ENCODE results near the gene STK31.
"Not testable (repeated sequence)": the region's sequence is repeated elsewhere in the genome, so short reads cannot be mapped to it uniquely, and the experiment has no call there.

STK31 gene, protein sequence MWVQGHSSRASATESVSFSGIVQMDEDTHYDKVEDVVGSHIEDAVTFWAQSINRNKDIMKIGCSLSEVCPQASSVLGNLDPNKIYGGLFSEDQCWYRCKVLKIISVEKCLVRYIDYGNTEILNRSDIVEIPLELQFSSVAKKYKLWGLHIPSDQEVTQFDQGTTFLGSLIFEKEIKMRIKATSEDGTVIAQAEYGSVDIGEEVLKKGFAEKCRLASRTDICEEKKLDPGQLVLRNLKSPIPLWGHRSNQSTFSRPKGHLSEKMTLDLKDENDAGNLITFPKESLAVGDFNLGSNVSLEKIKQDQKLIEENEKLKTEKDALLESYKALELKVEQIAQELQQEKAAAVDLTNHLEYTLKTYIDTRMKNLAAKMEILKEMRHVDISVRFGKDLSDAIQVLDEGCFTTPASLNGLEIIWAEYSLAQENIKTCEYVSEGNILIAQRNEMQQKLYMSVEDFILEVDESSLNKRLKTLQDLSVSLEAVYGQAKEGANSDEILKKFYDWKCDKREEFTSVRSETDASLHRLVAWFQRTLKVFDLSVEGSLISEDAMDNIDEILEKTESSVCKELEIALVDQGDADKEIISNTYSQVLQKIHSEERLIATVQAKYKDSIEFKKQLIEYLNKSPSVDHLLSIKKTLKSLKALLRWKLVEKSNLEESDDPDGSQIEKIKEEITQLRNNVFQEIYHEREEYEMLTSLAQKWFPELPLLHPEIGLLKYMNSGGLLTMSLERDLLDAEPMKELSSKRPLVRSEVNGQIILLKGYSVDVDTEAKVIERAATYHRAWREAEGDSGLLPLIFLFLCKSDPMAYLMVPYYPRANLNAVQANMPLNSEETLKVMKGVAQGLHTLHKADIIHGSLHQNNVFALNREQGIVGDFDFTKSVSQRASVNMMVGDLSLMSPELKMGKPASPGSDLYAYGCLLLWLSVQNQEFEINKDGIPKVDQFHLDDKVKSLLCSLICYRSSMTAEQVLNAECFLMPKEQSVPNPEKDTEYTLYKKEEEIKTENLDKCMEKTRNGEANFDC

DNA sequence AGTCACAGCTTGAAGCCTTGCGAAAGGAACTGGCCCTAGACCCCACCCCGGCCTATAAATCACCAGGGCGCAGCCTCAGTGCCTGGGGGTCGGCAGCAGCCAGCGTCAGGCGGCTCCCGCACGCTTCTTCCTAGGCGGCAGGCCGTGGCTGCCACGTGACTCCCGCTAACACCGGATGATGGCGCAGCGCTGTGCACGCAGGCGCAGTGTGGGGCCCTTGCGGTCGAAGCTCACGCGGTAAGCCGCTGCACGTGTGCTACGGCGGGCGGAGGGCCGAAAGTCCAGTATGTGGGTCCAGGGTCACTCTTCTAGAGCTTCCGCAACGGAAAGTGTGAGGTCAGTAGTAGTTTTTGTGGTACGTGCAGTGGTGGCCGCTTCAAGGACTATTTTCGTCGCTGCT is at the start of gene STK31:
TSS of gene STK31 (plus strand) at position 220 of the 400 bp plus-strand sequence. CDS start at position 287, 67 bp downstream.
- no peak for TF ChIP-seq ZNF274 (IDR thresholded peaks at IDR 0.05; ENCODE audit: low read depth, low read length)
- H3K4me3 ChIP-seq (ENCODE audit: low read length): no peak within 1 kb of the TSS

DNA sequence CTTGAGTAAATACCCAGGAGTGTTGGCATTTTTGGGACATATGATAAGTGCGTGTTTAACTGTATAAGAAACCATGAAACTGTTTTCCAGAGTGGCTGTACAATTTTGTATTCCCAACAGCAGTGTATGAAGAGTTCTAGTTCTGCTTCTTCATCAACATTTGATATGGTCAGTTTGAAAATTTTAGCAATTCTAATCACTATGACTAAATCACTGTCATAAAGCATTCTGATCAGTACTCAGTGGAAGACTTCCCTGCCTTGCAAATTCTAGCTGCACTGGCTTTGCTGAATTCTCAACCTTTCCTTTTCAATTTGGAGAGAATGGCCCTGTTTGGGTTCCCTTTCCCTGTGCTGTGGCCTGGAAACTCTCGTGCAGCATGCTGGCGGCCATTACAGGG is 48.6 kb upstream of the STK31 start:
- no peak for TF ChIP-seq ZNF274 (IDR thresholded peaks at IDR 0.05; ENCODE audit: low read depth, low read length)
- H3K4me3 ChIP-seq (ENCODE audit: low read length): no peak overlapping the region

DNA sequence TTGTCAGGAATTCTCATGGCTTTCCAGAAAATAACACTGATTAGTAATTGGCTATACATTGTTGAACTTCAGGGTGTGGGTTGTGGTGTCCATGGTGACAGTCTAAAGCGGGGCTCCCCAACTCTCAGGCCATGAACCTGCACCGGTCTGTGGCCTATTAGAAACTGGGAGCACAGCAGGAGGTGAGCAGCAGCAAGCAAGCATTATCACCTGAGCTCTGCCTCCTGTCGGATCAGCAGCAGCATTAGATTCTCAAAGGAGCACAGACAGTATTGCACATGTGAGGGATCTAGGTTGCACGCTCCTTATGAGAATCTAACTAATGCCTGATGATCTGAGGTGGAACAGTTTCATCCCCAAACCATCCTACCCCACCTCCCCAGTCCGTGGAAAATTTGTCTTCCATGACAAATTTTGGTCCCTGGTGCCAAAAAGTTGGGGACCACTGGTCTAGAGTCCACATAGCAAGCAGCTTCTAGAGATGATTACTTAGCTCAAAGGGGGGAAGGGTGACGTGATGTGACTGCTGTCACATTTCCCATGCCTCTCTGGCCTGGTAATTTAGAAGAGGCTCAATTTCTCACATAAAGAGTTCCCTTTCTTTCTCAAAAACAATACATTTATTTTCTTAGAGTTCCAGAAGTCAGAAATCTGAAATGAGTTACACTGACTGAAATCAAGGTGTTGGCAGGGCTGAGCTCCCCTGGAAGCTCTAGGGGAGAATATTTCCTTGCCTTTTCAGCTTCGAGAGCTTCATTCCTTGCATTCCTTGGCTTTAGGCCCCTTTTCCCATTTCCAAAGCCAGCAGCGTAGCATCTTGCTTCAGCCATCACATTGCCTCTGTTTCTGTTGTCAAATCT is 47.7 kb upstream of the STK31 start:
- TF ChIP-seq ZNF274 (IDR thresholded peaks at IDR 0.05; ENCODE audit: low read depth, low read length): no peak
- H3K4me3 ChIP-seq (ENCODE audit: low read length): no peak overlapping the region

DNA sequence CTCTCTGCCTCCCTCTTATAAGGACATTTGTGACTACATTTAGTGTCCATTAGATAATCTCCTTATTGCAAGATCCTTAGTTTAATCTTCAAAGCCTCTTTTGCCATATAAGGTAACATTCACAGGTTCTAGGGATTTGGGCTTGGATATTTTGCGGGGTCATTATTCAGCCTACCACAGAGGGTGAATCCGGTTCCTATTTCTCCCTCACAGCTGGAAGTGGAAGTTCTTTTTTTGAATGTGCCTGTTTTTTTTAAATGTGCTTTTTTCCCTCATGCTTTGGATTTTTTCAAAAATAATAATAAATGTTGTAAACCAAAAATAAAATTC is 47.1 kb upstream of the STK31 start:
- no peak overlapping the region for H3K4me3 ChIP-seq (ENCODE audit: low read length)
- TF ChIP-seq ZNF274 (IDR thresholded peaks at IDR 0.05; ENCODE audit: low read depth, low read length): no peak

DNA sequence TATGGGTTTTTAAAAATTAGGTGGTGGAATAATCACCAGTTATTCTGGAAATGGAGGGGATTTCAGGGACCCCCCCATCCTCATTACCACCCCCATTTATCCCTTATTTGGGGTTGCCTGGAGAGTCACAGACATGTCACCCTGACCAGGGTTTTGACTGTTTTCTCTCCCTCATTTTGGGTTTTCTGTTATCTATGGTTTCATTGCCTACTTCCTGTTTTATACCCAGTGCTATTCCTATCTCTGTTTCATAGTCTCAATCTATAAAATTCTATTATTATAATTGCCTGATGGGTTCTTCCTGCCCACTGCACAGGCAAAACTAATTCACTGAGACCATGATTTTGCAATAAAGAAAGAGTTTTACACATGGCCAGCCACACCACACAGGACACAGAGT is 45.9 kb upstream of the STK31 start:
- TF ChIP-seq ZNF274 (IDR thresholded peaks at IDR 0.05; ENCODE audit: low read depth, low read length): no peak
- no peak overlapping the region for H3K4me3 ChIP-seq (ENCODE audit: low read length)

DNA sequence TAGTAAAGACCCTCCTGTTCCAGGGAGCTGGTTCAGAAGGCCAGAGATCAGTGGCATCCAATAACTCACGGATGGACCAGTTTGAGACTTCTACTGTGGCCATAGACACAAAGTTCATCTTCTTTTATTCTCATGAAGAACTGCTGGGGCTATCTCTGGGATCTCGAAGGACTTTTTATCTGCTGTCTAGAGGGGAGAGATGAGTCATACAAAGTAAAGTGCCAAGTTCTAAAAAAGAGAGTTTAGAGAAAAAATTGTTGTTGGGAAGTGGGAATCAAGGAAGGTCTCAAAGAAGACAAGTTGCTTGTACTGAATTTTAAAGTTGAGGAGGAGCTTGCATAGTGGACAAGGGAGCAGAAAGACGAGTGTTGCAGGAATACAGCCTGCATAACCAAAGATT is 38.0 kb upstream of the STK31 start:
- TF ChIP-seq ZNF274 (IDR thresholded peaks at IDR 0.05; ENCODE audit: low read depth, low read length): no peak
- no peak overlapping the region for H3K4me3 ChIP-seq (ENCODE audit: low read length)

DNA sequence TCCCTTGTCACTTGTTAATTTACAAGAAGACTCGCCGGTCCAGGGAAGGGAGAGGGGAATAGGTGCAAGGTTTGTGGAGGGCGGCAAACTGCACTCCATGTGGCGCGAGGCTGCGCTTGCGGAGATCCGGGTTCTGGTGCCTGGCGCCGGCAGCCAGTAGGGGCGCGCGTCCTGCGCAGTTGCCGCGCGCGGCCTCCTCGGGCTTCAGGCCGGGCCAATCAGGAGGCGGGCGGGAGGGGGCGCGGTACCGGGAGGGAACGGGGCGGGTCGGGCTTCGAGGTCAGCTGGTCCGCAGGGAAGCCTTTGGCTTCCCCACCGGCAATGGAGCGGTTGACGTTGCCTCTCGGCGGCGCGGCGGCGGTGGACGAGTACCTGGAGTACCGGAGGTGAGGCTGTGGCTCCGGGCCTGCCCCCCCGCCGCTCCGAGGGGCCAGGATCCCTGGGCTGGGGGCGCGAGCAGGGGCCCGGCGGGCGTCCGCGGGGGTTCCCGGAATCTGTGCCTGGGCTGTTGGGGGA is 30.1 kb upstream of the STK31 start, which contains the start of gene FAM221A:
TSS of gene FAM221A (plus strand) at position 302 of the 516 bp plus-strand sequence. CDS start at position 322, 20 bp downstream.
- peak within 1 kb of the TSS; percentile 79 for H3K4me3 ChIP-seq (ENCODE audit: low read length)
- no peak for TF ChIP-seq ZNF274 (IDR thresholded peaks at IDR 0.05; ENCODE audit: low read depth, low read length)

DNA sequence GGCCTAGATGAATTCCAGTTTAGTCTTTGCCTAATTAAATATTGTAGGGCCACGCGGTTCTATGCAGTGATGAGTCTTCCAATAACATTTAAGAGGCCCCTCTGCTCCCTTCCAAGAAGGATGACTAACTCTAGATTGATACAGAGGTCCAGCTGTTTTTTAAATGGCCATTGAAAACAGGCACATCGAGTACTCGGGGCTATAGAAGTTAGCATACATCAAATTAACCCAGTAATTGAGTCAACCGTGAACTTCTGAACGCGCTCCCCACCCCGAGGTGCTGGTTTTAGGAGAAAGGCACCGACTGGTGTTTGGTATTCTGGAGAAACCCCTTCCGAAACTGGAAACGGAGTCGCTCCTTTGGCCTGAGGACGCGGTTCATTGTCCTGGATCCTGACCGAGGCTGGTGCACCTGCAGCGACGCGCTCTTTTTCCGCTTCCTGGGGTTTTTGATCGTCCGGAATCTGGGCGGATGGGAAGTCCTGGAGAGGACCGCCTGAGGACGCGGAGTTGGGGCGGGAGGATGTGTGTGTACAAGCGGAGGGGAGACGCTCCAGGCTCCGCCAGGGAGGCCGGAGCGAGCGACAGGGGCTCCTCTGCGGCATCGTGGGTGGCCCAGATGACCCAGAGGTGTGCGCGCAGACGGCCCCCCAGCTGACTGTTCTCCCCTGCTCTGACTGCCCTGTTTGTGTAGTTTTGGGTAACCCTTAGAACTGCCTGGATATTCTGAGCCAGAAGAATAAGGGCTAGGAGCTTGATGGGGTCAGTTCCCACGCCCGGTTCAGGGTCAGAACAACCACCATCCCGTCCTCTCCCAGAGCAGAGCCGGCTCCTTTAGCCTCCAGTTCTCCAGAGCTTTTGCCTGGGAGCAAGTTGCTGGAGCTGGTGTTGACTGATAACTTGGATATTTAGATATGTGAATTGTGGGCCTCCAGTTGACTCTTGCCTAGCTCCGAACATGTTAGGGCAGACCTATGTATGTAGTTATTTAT is 29.3 kb upstream of the STK31 start:
- peak overlapping the region; percentile 79 for H3K4me3 ChIP-seq (ENCODE audit: low read length)
- no peak for TF ChIP-seq ZNF274 (IDR thresholded peaks at IDR 0.05; ENCODE audit: low read depth, low read length)

DNA sequence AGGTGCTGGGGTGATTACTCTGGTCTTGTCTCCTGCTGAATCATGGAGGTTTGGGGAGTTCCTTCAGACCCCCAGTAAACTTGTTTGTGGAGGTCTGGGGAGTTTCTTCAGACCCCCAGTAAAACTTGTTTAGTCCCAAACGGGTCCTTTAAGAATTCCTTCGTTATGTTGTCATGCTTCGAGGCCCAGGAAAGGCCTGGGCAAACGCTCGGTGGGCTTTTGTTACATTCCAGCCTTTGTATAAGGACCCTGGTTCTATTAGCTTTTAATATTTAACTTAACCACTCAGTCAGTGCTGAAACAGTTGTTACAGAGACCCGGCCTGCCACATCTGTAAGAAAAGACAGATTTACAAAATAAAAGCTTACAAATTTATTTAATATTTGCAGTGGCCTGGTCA is 26.0 kb upstream of the STK31 start:
- not testable (repeated sequence) for H3K4me3 ChIP-seq (ENCODE audit: low read length)

DNA sequence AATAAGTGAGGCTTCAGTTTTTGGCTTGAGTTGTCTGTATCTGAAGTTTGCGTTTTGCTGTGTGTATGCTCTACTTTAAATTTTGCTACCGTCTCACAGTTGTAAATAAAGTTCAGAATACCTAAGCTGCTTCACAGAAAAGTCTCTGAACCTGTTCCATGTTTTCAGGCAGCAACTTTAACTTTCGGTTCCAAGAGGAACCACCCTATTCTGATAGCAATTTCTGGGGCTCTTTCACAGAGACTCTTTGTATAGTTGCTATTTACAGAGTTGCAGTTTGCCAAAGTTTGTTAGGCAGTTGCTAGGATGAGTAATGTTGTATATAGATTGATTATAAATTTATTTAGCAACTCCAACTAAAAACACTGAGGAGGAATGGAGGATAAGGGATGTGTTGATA is 24.3 kb upstream of the STK31 start:
- no peak overlapping the region for H3K4me3 ChIP-seq (ENCODE audit: low read length)
- TF ChIP-seq ZNF274 (IDR thresholded peaks at IDR 0.05; ENCODE audit: low read depth, low read length): no peak

DNA sequence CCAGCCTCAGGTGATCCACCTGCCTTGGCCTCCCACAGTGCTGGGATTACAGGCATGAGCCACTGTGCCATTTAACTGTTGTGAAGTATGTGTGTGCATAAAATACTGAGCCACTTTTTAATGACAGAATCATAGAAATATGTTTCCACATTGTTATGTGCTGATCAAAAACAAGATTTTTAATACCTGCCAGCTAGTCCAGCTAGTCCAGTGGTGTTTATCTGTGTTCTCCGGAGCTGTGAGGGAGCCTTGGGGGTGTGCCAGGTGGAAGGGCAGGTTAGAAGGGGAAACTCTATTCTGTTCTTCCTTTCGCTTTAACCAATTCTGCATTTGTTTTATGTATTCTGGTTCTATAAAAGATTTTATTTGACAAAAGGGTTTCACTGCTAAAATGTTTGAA is 23.0 kb upstream of the STK31 start:
- no peak for TF ChIP-seq ZNF274 (IDR thresholded peaks at IDR 0.05; ENCODE audit: low read depth, low read length)
- H3K4me3 ChIP-seq (ENCODE audit: low read length): no peak overlapping the region

DNA sequence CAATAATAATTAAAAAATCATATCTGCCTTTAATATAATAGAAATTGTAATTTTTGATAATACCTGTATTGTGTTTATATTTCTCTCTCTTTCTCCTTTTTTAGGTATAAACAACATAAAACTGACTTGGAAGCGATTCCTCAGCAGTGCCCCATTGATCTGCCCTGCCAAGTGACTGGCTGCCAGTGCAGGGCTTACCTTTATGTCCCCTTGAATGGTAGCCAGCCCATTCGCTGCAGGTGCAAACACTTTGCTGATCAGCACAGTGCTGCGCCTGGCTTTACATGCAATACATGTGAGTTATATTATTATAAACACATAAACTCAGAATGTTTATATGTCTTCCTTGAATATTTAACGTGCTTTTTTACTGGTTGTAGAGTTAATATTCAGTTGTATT is 20.9 kb upstream of the STK31 start:
- no peak for TF ChIP-seq ZNF274 (IDR thresholded peaks at IDR 0.05; ENCODE audit: low read depth, low read length)

DNA sequence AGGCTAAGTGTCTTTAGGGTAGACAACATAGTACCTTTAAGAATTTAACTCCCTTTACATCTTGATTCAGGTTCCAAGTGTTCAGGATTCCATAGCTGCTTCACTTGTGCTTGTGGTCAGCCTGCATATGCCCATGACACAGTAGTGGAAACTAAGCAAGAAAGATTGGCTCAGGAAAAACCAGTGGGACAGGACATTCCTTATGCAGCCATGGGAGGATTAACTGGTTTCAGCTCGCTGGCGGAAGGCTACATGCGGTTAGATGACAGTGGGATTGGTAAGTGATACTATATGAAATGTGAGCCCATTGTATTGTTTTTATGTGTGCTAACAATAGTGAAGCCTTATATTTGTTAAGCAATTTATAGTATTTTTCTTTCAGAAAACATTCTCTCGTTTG is 18.7 kb upstream of the STK31 start:
- no peak overlapping the region for H3K4me3 ChIP-seq (ENCODE audit: low read length)
- TF ChIP-seq ZNF274 (IDR thresholded peaks at IDR 0.05; ENCODE audit: low read depth, low read length): no peak

More for the DNA sequence above, 20.9 kb upstream of the STK31 start:
- H3K4me3 ChIP-seq (ENCODE audit: low read length): no peak overlapping the region
